GM21390 (cell line): ENCODE data around the gene POLR2H.
"Not testable (repeated sequence)": the region's sequence is repeated elsewhere in the genome, so short reads cannot be mapped to it uniquely, and the experiment has no call there.

ENCODE experiments used
- ATAC-seq: cut with Tn5 transposase; IDR thresholded peaks from one replicate; pipeline ENCODE4 v1.9.1; 2021; ENCODE audit not compliant: unreplicated experiment

The POLR2H gene

GRCh38 chr3:184335661-184336546 is 25.6 kb upstream of the POLR2H start:
- ATAC-seq = peak; percentile 77

- ATAC-seq = no peak
Measured at GRCh38 chr3:184336547-184337398, 24.7 kb upstream of the POLR2H start.

- no peak for ATAC-seq
Measured at GRCh38 chr3:184337399-184337714, 24.2 kb upstream of the POLR2H start, which contains the start of gene FAM131A. TSS of gene FAM131A (plus strand) at chr3:184337600. CDS start at chr3:184337631, 31 bp downstream.

GRCh38 chr3:184337981-184338380 is 23.5 kb upstream of the POLR2H start:
- no peak for ATAC-seq

GRCh38 chr3:184338511-184338945 is 23.0 kb upstream of the POLR2H start:
- no peak for ATAC-seq

GRCh38 chr3:184339001-184339400 is 22.5 kb upstream of the POLR2H start:
- no peak for ATAC-seq

- not testable (repeated sequence) for ATAC-seq
Measured at GRCh38 chr3:184339451-184340135, 21.9 kb upstream of the POLR2H start.

DNA sequence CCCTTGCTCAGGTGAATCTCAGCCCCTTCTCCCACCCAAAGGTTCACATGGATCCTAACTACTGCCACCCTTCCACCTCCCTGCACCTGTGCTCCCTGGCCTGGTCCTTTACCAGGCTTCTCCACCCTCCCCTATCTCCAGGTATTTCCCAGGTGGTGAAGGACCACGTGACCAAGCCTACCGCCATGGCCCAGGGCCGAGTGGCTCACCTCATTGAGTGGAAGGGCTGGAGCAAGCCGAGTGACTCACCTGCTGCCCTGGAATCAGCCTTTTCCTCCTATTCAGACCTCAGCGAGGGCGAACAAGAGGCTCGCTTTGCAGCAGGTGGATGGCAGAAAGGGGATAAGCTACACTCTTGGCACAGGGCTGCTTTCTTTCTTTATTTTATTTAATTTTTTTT is 19.6 kb upstream of the POLR2H start:
- no peak for ATAC-seq

- ATAC-seq = no peak
Measured at GRCh38 chr3:184343200-184343876, 18.2 kb upstream of the POLR2H start.

- no peak for ATAC-seq
Measured at GRCh38 chr3:184344579-184345316, 16.8 kb upstream of the POLR2H start.

GRCh38 chr3:184345317-184346144 is 16.0 kb upstream of the POLR2H start:
- no peak for ATAC-seq

GRCh38 chr3:184346480-184347190 is 14.9 kb upstream of the POLR2H start:
- no peak for ATAC-seq

DNA sequence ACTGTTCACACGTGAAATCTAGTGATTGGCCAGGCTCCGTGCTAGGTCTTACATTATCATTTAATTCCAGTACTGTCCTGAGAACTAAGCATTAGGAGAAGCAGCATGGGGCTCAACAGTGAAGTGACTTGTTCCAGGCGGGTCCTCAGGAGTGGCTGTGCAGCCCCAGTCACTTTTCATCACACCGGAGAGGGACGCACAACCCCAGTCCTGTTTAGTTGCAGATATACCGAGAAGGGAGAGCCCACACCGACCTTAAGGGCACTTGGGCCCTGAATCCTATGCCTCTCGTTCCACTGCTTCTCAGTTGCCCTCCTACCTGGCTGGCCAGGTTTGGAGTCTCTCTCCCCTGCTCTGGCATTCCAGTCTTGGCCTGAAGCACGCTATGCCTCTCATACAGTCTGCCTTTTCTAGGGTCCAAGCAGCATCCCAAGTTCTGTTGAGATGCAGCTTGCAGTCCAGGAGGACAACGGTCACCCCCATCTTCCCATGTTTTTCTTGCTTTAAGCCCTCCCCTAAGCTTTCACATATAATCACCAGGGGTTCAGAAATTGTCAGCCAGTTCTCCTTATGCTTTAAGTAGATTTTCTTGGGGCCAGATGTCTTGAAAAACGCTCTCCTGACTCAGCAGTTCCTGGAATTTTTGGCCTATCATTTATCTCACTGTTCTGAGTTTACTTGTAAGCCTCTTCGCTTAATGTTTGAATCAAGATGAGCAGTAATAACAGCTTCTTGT is 14.0 kb upstream of the POLR2H start:
- no peak for ATAC-seq

- no peak for ATAC-seq
Measured at GRCh38 chr3:184348057-184348382, 13.5 kb upstream of the POLR2H start.

GRCh38 chr3:184349563-184350470 is 11.7 kb upstream of the POLR2H start:
- no peak for ATAC-seq

- no peak for ATAC-seq
Measured at GRCh38 chr3:184350618-184351017, 10.9 kb upstream of the POLR2H start.
